ENCODE measurements around the gene ZNF3. TPM values are rescaled to one million over a fixed set of nuclear protein-coding genes. Genes with fewer than 3 reads are reported as not detected.

Gene ZNF3
- polyA plus RNA-seq, 1 donor from 2014 or later = 31.7 TPM

DNA sequence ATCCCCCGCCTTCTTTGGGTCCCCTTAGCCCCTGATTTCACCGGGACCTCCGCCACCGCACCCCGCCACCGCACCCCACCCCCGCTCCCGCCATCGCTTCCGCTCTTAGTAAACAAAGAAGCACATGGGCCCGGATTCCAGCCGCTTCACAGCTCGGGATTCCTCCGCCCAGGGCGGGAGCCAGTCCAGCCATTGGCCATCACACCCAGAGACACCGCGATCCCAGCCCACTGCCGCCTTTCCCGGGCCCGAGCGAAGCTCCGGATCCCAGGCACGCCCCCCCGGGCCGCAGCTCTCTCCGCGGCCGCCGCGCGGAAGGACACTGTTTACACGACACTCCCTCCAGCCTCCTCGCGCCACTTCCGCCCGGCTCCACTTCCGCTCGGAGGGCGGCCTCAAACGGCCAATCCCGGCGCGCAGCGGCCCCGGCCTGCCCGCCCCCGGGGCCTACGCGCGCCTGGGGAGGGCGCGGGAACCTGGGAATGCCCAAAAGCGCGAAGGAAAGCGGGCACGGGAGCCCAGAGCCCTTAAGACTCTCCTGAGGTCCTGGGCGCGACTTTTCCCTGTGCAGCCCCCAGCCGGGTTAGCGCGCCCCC, 19.0 kb upstream of the ZNF3 start:
- H3K27ac Mint-ChIP-seq = peak overlapping the region; percentile 98 to 100 (median 99)
- peaks cover 16 to 25% (median 19%) of the 10 kb centered on the region in 3 donors for H3K4me1 Mint-ChIP-seq
- no peaks in the 10 kb centered on the region for H3K27me3 Mint-ChIP-seq
- no peaks in the 10 kb centered on the region for H3K9me3 Mint-ChIP-seq
- peak overlapping the region; percentile 93 to 99 (median 98) for H3K4me3 Mint-ChIP-seq
- peaks cover 4% of the 10 kb centered on the region for H3K36me3 Mint-ChIP-seq

DNA sequence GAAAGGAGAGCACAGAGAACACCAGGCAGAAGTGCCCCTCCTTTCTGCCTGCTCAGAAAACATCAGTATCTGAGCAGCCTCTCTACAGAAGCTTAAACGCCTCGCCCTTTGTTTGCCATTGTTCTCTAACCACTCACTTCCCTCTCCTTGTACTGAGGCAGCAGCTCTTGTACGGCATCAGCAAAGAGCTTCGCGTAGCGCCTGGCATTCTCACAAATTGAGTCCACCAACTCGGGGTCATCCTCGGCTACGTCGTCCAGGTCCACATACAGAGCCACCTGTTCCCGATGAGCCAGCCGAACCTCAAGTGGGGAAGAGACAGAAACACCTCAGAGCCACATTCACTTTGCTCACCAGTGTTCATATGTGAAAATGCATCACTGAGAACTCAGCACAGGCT, 17.9 kb upstream of the ZNF3 start:
- Mint-ChIP-seq H3K4me1 (peaks cover 16 to 25% (median 19%) of the 10 kb centered on the region in 3 donors), H3K4me3 (peak overlapping the region; percentile 93 to 99 (median 98)), H3K27ac (peak overlapping the region; percentile 98 to 100 (median 99)), H3K9me3 (no peaks in the 10 kb centered on the region), H3K36me3 (peaks cover 4% of the 10 kb centered on the region), H3K27me3 (no peaks in the 10 kb centered on the region)

DNA sequence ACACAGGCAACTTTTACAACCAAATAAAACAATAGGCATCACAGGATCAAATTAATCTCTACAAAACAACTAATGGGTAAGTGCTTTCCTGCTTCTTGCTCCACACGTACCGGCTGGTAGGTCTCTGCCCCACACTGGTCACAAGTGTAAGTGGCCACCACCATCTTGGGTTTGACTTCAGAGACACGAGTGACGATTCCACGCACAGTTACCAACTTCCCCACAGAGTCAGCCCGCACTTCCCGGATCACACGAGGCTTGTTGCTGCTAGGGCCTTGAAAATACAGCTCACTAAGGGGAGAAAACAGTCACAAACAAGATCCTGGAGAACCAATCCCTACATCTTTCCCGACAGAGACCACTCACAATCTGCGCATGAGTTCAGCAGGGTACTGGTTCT, 17.4 kb upstream of the ZNF3 start:
- H3K4me1 Mint-ChIP-seq = peaks cover 16 to 25% (median 17%) of the 10 kb centered on the region in 3 donors
- peaks cover 4% of the 10 kb centered on the region for H3K36me3 Mint-ChIP-seq
- H3K9me3 Mint-ChIP-seq = no peaks in the 10 kb centered on the region
- peak overlapping the region; percentile 10 to 97 (median 62) for H3K4me3 Mint-ChIP-seq
- peak overlapping the region; percentile 37 to 100 (median 83) for H3K27ac Mint-ChIP-seq
- no peaks in the 10 kb centered on the region for H3K27me3 Mint-ChIP-seq

DNA sequence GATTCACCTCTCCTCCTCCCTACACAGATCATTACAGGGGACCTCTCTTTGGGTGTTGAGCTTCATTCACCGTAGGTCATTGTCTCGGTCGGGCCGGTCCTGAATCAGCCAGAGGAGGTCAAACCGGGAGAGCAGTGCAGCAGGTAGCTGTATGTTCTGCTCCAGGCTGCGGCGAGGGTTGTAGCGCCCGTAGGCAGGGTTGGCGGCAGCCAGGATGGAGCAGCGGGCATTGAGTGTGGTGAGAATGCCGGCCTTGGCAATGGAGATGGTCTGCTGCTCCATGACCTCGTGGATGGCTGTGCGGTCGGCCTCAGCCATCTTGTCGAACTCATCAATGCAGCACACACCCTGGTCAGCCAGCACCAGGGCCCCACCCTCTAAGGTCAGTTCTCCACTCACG, 14.2 kb upstream of the ZNF3 start:
- H3K36me3 Mint-ChIP-seq = peaks cover 4% of the 10 kb centered on the region
- H3K4me3 Mint-ChIP-seq = peak overlapping the region in 1 of 4 donors; percentile 93
- no peaks in the 10 kb centered on the region for H3K9me3 Mint-ChIP-seq
- H3K4me1 Mint-ChIP-seq = peaks cover 12 to 20% (median 16%) of the 10 kb centered on the region in 3 donors
- peak overlapping the region in 2 of 3 donors; percentile 31 to 82 for H3K27ac Mint-ChIP-seq
- no peaks in the 10 kb centered on the region for H3K27me3 Mint-ChIP-seq

DNA sequence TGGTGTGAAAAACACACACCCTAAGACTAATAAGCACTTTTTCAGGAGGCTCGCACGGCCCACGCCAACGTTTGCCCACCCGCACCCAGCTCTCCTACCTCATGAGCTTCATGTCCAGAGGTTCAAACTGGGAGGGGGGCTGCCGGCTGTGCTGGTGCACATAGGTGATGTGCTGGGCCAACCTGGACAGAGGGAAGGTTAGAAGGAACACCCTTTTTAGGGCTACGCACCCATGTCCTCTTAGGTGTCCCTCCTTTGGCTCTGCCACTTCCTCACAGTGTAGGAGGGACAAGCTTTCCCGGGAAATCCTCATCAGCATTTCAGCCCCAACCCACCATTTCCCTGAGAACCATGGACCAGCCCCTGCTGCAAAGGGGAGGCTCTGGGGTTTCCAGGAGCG, 13.8 kb upstream of the ZNF3 start:
- Mint-ChIP-seq H3K9me3 (no peaks in the 10 kb centered on the region), H3K4me1 (peaks cover 10 to 23% (median 16%) of the 10 kb centered on the region in 3 donors), H3K27me3 (no peaks in the 10 kb centered on the region), H3K27ac (peak overlapping the region in 1 of 3 donors; percentile 82), H3K36me3 (peaks cover 4% of the 10 kb centered on the region), H3K4me3 (peak overlapping the region in 2 of 4 donors; percentile 25 to 93)

DNA sequence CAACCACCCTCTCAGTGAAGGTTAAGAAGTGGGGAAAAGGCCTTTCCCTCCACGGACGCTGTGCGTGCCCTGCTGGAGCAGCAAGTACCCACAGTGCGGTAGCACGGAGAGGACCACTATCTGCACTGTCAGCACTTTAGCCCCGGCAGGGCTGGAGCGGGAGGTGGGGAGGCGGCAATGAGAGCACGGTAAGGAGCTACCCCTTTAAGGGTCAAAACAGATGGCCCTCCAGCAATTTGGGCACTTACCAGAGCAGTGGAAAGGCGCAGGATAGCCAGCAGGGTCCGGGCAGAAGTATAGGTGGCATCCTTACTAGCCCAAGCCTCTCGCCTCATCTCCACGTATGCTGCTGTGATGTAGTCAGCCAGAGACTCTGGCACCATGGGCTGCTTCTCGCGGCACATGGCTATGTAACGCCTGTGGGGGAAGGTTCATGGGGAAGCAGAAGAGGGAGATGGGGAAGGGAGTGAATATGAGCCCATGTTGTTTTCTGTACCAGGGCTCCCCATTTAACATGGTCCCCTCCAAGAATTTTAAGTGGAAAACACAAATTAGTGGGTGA, 12.5 kb upstream of the ZNF3 start:
- Mint-ChIP-seq H3K27ac (peak overlapping the region in 1 of 3 donors; percentile 99), H3K36me3 (peaks cover 4% of the 10 kb centered on the region), H3K4me3 (peak overlapping the region in 1 of 4 donors; percentile 93), H3K9me3 (no peaks in the 10 kb centered on the region), H3K27me3 (no peaks in the 10 kb centered on the region), H3K4me1 (peaks cover 12 to 21% (median 16%) of the 10 kb centered on the region in 3 donors)

DNA sequence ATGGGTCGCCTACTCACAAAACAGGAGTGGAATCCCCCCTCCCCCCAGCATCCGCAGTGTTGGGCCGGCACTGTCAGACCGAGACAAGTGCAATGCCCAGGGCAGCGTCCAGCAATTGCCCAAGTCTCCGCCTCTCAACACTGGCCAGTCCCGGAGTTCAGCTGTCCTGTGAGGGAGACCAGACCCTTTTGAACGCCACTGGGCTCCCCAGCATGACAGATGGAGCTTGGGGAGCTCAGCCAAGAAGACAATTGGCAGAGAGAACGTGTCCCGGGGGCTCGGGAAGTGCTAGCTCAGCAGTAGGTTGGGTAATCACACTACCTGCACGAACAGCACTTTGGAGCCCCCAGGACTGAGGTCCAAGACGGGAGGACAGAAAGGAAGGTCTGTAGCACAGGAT, 12.0 kb upstream of the ZNF3 start:
- peaks cover under 1% of the 10 kb centered on the region for H3K27me3 Mint-ChIP-seq
- peak overlapping the region in 1 of 3 donors; percentile 99 for H3K27ac Mint-ChIP-seq
- peak overlapping the region in 1 of 4 donors; percentile 93 for H3K4me3 Mint-ChIP-seq
- H3K36me3 Mint-ChIP-seq = peaks cover 4% of the 10 kb centered on the region
- H3K9me3 Mint-ChIP-seq = no peaks in the 10 kb centered on the region
- H3K4me1 Mint-ChIP-seq = peaks cover 12 to 17% (median 16%) of the 10 kb centered on the region in 3 donors

DNA sequence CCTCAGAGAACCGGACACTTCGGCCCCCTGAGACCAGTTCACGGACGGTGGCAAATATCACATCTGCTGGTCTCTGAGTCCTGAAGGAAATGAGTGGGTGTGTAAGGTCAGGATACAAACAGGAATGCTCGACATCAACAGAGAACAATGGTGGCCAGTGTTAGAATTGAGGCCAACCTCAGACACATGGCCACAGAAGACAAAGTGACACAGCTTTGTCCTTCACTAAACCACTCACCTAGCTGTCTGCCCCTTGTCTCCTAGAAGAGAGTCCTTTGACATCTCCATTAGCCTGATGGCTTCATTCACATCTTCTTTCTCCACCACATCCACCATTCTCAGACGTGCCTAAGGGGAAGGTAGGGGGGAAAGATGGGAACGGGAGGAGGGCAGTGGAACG, 11.5 kb upstream of the ZNF3 start:
- peaks cover 13 to 20% (median 16%) of the 10 kb centered on the region in 3 donors for H3K4me1 Mint-ChIP-seq
- peak overlapping the region in 2 of 4 donors; percentile 9 to 93 for H3K4me3 Mint-ChIP-seq
- peaks cover 4% of the 10 kb centered on the region for H3K36me3 Mint-ChIP-seq
- peaks cover 2% of the 10 kb centered on the region for H3K27me3 Mint-ChIP-seq
- H3K27ac Mint-ChIP-seq = peak overlapping the region in 1 of 3 donors; percentile 99
- H3K9me3 Mint-ChIP-seq = no peaks in the 10 kb centered on the region

DNA sequence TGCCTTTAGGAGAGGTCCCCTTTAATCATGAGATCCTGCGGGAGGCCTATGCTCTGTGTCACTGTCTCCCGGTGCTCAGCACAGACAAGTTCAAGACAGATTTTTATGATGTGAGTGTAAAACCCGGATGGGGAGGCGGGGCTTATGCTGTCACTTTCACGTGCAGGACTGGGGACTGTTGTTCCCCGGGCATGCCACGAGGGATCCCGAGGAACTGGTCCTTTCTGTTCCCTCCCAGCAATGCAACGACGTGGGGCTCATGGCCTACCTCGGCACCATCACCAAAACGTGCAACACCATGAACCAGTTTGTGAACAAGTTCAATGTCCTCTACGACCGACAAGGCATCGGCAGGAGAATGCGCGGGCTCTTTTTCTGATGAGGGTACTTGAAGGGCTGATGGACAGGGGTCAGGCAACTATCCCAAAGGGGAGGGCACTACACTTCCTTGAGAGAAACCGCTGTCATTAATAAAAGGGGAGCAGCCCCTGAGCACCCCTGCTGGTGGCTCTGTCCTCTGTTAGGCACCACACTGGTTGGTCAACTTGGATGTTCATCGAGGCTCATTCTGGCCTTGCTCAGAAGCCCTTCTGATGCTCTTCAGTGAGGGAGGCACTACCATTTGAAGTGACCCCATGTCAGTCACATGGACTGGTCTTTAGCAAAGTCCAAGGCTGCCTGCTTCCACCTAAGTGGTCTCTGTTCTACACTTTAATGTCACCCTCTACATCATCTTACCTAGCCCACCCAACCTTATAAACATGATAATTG, 10.1 kb upstream of the ZNF3 start:
- Mint-ChIP-seq H3K4me1 (peaks cover 8 to 20% (median 18%) of the 10 kb centered on the region in 3 donors), H3K27ac (peak overlapping the region in 2 of 3 donors; percentile 76 to 99), H3K4me3 (peak overlapping the region in 2 of 4 donors; percentile 51 to 93), H3K9me3 (no peaks in the 10 kb centered on the region), H3K36me3 (peaks cover 2% of the 10 kb centered on the region), H3K27me3 (peaks cover 2% of the 10 kb centered on the region)

DNA sequence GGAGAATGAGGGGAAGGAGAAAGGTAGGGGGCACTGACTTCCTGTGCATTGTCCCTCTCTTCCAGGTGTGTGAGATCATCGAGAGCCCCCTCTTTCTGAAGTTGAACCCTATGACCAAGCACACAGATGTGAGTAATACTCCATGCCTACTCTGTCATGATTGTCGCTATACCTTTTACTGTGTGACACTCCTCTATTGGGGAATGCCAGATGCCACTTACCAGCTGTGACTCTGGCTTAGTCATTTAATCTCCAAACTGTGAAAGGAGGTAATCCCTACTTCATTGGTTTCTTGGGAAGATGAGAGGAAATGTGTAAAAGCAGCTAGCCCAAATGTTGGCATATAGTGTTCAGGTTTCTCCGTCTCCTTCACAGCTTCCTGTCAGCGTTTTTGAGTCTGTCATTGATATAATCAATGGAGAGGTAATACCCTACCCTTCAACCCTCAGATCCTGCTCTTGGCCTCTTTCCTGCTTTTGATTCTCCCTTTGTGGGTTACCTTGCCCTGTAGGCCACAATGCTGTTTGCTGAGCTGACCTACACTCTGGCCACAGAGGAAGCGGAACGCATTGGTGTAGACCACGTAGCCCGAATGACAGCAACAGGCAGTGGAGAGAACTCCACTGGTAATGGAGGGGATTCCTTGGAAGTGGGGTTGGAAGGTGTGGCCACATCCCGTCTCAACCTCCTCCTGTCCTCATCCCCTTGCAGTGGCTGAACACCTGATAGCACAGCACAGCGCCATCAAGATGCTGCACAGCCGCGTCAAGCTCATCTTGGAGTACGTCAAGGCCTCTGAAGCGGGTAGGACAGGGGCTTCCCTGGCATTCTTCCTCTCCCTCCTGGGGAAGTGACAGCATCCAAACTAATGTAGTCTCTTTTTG, 9.2 kb upstream of the ZNF3 start:
- Mint-ChIP-seq H3K4me3 (peak overlapping the region in 2 of 4 donors; percentile 42 to 93), H3K27me3 (peaks cover 2% of the 10 kb centered on the region), H3K27ac (peak overlapping the region in 1 of 3 donors; percentile 99), H3K9me3 (no peaks in the 10 kb centered on the region), H3K36me3 (no peaks in the 10 kb centered on the region), H3K4me1 (peaks cover 8 to 20% (median 16%) of the 10 kb centered on the region in 3 donors)

DNA sequence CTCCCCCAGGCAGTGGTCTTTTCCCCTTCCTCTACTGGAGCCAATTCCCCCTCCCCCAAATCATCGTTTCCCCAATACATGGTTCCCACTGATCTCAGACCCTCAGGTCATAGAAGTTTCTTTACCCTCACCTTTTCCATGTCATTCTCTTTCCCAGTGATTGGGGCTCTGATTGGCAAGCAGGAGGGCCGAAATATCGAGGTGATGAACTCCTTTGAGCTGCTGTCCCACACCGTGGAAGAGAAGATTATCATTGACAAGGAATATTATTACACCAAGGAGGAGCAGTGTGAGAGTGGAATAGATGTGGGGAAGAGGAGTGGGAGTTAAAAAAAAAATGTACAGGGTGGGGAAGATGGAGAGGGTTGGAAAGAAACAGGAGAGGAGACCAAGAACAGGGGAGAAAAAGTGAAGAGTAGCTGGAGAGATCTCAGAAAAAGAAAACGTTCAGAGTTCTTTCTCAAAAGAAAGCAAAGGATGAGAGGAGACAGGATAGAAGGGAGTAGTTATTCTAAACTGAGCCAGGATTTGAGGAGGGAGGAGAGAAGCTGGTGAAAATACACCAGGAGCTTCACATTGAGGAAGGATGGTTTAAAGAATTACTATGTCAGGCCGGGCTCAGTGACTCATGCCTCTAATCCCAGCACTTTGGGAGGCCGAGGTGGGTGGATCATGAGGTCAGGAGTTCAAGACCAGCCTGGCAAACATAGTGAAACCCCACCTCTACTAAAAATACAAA, 8.1 kb upstream of the ZNF3 start:
- H3K4me1 Mint-ChIP-seq = peaks cover 10 to 20% (median 14%) of the 10 kb centered on the region in 3 donors
- peak overlapping the region; percentile 94 to 99 (median 95) for H3K27ac Mint-ChIP-seq
- H3K9me3 Mint-ChIP-seq = no peaks in the 10 kb centered on the region
- peak overlapping the region; percentile 84 to 95 (median 94) for H3K4me3 Mint-ChIP-seq
- H3K27me3 Mint-ChIP-seq = peaks cover 2% of the 10 kb centered on the region
- no peaks in the 10 kb centered on the region for H3K36me3 Mint-ChIP-seq

DNA sequence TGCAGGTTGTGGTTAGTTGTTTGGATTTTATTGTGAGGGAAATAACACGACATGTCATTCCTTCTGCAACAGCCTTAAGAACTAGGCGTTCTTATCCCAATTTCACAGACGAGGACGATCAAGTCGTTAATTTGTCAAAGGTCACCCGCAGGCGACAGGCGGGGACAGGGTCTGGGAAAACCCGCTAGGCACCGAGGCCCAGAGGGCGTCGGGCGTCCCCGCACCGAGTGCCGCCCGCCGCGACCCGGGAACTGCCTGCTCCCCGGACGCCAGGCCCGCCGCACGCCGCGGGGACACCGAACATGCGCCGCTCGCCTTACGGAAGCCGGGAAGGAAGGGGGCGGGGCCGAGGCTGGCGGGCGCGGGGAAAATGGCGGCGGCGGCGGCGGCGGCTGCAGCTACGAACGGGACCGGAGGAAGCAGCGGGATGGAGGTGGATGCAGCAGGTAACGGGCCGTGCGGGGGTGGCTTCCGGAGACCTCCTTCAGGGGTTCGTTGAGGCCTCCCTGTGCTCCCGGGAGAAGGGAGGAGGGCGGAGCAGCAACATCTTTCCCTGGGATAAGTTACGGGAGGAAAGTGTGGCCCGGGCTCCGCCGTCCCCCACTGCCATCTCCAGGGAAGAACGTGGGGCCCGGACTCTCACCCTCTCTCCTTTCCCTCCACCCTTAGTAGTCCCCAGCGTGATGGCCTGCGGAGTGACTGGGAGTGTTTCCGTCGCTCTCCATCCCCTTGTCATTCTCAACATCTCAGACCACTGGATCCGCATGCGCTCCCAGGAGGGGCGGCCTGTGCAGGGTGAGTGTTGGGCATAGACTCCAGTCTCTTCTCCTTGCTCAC, 7.3 kb upstream of the ZNF3 start, which contains the start of gene COPS6:
Gene COPS6 (plus strand): TSS at position 349 of the 837 bp plus-strand sequence. CDS start 22 bp downstream, at position 371.
- Mint-ChIP-seq H3K9me3 (no peaks in the 10 kb centered on the region), H3K4me1 (peaks cover 10 to 20% (median 14%) of the 10 kb centered on the region in 3 donors), H3K4me3 (peak within 1 kb of the TSS; percentile 84 to 95 (median 94)), H3K27ac (peak within 1 kb of the TSS; percentile 94 to 99 (median 95)), H3K27me3 (peaks cover 2% of the 10 kb centered on the region), H3K36me3 (no peaks in the 10 kb centered on the region)

DNA sequence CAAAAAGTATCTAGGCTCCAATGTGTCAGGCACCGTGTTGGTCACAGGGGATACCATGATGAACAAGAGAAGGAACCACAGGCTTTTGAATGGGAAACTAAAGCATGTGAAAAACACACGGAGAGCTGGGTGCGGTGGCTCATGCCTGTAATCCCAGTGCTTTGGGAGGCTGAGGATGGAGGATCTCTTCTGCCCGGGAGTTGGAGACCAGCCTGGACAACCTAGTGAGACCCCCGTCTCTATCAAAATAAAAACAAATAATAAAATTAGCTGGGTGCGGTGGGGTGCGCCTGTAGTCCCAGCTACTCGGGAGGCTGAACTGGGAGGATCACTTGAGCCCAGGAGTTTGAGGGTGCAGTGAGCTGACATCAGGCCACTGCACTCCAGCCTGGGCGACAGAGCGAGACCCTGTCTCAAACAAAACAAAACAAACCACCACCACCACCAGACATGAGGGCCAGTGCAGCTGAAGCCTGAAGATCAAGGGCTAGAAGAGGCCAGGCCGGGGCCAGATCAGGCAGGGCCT, 6.6 kb upstream of the ZNF3 start:
- H3K36me3 Mint-ChIP-seq = no peaks in the 10 kb centered on the region
- peak overlapping the region; percentile 94 to 99 (median 95) for H3K27ac Mint-ChIP-seq
- peaks cover 10 to 20% (median 14%) of the 10 kb centered on the region in 3 donors for H3K4me1 Mint-ChIP-seq
- H3K9me3 Mint-ChIP-seq = no peaks in the 10 kb centered on the region
- peaks cover 2% of the 10 kb centered on the region for H3K27me3 Mint-ChIP-seq
- H3K4me3 Mint-ChIP-seq = peak overlapping the region; percentile 84 to 95 (median 94)

Data from IgD-negative memory B cell (primary cell).